Islet precursor cell (in vitro differentiated cells): Measurements from ENCODE around the gene POU2F1.
"Not testable (repeated sequence)": the region's sequence is repeated elsewhere in the genome, so short reads cannot be mapped to it uniquely, and the experiment has no call there.

Experiments used
- DNase-seq: peaks from one replicate; pipeline ENCODE4 v3.0.0-alpha.2; 2018

Gene POU2F1

GRCh38 chr1:167233373-167233772 is 12.7 kb downstream of the POU2F1 start:
- no peak for DNase-seq

GRCh38 chr1:167237000-167237399 is 16.3 kb downstream of the POU2F1 start:
- DNase-seq, result no peak

GRCh38 chr1:167238713-167239112 is 18.0 kb downstream of the POU2F1 start:
- no peak for DNase-seq

- DNase-seq, result no peak
These were observed 18.6 kb downstream of the POU2F1 start for GRCh38 chr1:167239257-167239656.

- DNase-seq, result no peak
These were observed 23.6 kb downstream of the POU2F1 start for GRCh38 chr1:167244244-167244643.

GRCh38 chr1:167245168-167245567 is 24.5 kb downstream of the POU2F1 start:
- not testable (repeated sequence) for DNase-seq

- no peak for DNase-seq
These were observed 26.3 kb downstream of the POU2F1 start for GRCh38 chr1:167246971-167247370.

GRCh38 chr1:167247754-167248153 is 27.1 kb downstream of the POU2F1 start:
- DNase-seq, result no peak

GRCh38 chr1:167248707-167249642 is 28.3 kb downstream of the POU2F1 start:
- DNase-seq, result no peak

GRCh38 chr1:167249702-167250101 is 29.0 kb downstream of the POU2F1 start:
- DNase-seq, result peak; percentile 49

- DNase-seq, result no peak
These were observed 29.8 kb downstream of the POU2F1 start for GRCh38 chr1:167250482-167250881.

GRCh38 chr1:167251472-167251871 is 30.8 kb downstream of the POU2F1 start:
- DNase-seq, result no peak

- no peak for DNase-seq
These were observed 32.3 kb downstream of the POU2F1 start for GRCh38 chr1:167252986-167253385.

GRCh38 chr1:167258858-167259257 is 38.2 kb downstream of the POU2F1 start:
- no peak for DNase-seq

GRCh38 chr1:167262836-167263235 is 42.1 kb downstream of the POU2F1 start:
- DNase-seq, result no peak

GRCh38 chr1:167263344-167263743 is 42.7 kb downstream of the POU2F1 start:
- DNase-seq, result no peak

GRCh38 chr1:167263819-167264464 is 43.3 kb downstream of the POU2F1 start:
- DNase-seq, result no peak

GRCh38 chr1:167266965-167267364 is 46.3 kb downstream of the POU2F1 start:
- no peak for DNase-seq

- no peak for DNase-seq
These were observed 47.7 kb downstream of the POU2F1 start for GRCh38 chr1:167268347-167268787.

GRCh38 chr1:167270349-167271092 is 49.8 kb downstream of the POU2F1 start:
- DNase-seq, result no peak

- no peak for DNase-seq
These were observed 51.8 kb downstream of the POU2F1 start for GRCh38 chr1:167272369-167272957.

GRCh38 chr1:167273027-167273800 is 52.5 kb downstream of the POU2F1 start:
- peak; percentile 56 for DNase-seq
